ENCODE data around the gene ITGB3. TPM values are rescaled to one million over a fixed set of nuclear protein-coding genes. Genes with fewer than 3 reads are reported as not detected.

ITGB3 gene
- total and polyA plus RNA-seq, 9 of the 15 experiments (the other 6 are each of a cell fraction or from before 2014, with no cell fraction given), result 0.08 to 2.6 (median 0.62) TPM; not detected in 1

DNA sequence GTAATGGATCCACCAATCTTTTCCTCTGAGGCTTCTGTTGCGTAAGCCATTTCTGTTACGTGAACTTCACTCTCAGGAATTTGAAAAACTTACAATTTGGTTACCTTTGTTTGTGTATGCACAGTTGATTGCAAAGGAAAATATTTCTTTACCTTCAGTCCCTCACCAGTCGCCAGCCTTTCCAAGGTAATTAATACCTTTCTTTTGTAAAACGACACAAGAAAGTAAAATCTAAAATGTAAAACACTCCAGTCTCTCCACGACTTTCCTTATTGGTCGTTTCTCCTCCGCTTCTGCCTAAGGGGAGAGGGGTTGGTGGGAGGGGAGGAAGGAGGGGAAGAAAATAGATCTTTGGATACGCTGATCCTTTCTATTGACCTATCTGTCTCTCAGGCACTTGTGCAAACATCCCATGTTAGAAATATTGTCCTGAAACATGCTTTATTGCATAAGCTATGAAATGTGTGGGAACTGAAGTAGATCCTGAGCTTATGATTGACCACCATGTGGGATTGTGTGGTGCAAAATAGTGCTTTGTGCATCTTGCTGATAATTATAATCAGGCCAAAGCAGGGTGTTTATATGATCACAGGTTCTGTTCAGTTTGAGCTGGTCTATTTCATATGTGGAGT lies 37.7 kb downstream of the ITGB3 start (continued):
- TF ChIP-seq, protein P1, sequence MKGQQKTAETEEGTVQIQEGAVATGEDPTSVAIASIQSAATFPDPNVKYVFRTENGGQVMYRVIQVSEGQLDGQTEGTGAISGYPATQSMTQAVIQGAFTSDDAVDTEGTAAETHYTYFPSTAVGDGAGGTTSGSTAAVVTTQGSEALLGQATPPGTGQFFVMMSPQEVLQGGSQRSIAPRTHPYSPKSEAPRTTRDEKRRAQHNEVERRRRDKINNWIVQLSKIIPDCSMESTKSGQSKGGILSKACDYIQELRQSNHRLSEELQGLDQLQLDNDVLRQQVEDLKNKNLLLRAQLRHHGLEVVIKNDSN (CRISPR knock-in tag; IDR thresholded peaks at IDR 0.05), result no peak
- TF ChIP-seq ZNF124 (CRISPR knock-in tag; IDR thresholded peaks at IDR 0.05) (no peak), HMG20B (CRISPR knock-in tag; IDR thresholded peaks at IDR 0.05) (no peak), MXI1 (IDR thresholded peaks at IDR 0.05; ENCODE audit: low read depth, low read length) (no peak), PHB (CRISPR knock-in tag; IDR thresholded peaks at IDR 0.05) (no peak), ZNF253 (CRISPR knock-in tag; conservative IDR thresholded peaks at IDR 0.05) (no peak), DDX20 (tag; IDR thresholded peaks at IDR 0.05; ENCODE audit: low read depth) (no peak), HEY1 (CRISPR knock-in tag; IDR thresholded peaks at IDR 0.05; ENCODE audit: borderline replicate concordance) (no peak), NR2F6 (CRISPR knock-in tag; IDR thresholded peaks at IDR 0.05) (no peak), CBFB (CRISPR knock-in tag; IDR thresholded peaks at IDR 0.05) (no peak), POLR2B (IDR thresholded peaks at IDR 0.05; ENCODE audit: low read depth, partially characterized antibody) (no peak), ZNF766 (CRISPR knock-in tag; conservative IDR thresholded peaks at IDR 0.05) (no peak; the same call in 1 of the 2 replicates), RBM39 (optimal IDR thresholded peaks at IDR 0.05; ENCODE audit: low read depth, low read length) (no peak)
- TF ChIP-seq, protein P2, sequence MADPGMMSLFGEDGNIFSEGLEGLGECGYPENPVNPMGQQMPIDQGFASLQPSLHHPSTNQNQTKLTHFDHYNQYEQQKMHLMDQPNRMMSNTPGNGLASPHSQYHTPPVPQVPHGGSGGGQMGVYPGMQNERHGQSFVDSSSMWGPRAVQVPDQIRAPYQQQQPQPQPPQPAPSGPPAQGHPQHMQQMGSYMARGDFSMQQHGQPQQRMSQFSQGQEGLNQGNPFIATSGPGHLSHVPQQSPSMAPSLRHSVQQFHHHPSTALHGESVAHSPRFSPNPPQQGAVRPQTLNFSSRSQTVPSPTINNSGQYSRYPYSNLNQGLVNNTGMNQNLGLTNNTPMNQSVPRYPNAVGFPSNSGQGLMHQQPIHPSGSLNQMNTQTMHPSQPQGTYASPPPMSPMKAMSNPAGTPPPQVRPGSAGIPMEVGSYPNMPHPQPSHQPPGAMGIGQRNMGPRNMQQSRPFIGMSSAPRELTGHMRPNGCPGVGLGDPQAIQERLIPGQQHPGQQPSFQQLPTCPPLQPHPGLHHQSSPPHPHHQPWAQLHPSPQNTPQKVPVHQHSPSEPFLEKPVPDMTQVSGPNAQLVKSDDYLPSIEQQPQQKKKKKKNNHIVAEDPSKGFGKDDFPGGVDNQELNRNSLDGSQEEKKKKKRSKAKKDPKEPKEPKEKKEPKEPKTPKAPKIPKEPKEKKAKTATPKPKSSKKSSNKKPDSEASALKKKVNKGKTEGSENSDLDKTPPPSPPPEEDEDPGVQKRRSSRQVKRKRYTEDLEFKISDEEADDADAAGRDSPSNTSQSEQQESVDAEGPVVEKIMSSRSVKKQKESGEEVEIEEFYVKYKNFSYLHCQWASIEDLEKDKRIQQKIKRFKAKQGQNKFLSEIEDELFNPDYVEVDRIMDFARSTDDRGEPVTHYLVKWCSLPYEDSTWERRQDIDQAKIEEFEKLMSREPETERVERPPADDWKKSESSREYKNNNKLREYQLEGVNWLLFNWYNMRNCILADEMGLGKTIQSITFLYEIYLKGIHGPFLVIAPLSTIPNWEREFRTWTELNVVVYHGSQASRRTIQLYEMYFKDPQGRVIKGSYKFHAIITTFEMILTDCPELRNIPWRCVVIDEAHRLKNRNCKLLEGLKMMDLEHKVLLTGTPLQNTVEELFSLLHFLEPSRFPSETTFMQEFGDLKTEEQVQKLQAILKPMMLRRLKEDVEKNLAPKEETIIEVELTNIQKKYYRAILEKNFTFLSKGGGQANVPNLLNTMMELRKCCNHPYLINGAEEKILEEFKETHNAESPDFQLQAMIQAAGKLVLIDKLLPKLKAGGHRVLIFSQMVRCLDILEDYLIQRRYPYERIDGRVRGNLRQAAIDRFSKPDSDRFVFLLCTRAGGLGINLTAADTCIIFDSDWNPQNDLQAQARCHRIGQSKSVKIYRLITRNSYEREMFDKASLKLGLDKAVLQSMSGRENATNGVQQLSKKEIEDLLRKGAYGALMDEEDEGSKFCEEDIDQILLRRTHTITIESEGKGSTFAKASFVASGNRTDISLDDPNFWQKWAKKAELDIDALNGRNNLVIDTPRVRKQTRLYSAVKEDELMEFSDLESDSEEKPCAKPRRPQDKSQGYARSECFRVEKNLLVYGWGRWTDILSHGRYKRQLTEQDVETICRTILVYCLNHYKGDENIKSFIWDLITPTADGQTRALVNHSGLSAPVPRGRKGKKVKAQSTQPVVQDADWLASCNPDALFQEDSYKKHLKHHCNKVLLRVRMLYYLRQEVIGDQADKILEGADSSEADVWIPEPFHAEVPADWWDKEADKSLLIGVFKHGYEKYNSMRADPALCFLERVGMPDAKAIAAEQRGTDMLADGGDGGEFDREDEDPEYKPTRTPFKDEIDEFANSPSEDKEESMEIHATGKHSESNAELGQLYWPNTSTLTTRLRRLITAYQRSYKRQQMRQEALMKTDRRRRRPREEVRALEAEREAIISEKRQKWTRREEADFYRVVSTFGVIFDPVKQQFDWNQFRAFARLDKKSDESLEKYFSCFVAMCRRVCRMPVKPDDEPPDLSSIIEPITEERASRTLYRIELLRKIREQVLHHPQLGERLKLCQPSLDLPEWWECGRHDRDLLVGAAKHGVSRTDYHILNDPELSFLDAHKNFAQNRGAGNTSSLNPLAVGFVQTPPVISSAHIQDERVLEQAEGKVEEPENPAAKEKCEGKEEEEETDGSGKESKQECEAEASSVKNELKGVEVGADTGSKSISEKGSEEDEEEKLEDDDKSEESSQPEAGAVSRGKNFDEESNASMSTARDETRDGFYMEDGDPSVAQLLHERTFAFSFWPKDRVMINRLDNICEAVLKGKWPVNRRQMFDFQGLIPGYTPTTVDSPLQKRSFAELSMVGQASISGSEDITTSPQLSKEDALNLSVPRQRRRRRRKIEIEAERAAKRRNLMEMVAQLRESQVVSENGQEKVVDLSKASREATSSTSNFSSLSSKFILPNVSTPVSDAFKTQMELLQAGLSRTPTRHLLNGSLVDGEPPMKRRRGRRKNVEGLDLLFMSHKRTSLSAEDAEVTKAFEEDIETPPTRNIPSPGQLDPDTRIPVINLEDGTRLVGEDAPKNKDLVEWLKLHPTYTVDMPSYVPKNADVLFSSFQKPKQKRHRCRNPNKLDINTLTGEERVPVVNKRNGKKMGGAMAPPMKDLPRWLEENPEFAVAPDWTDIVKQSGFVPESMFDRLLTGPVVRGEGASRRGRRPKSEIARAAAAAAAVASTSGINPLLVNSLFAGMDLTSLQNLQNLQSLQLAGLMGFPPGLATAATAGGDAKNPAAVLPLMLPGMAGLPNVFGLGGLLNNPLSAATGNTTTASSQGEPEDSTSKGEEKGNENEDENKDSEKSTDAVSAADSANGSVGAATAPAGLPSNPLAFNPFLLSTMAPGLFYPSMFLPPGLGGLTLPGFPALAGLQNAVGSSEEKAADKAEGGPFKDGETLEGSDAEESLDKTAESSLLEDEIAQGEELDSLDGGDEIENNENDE (IDR thresholded peaks at IDR 0.05; ENCODE audit: low read depth, low read length), result no peak
- TF ChIP-seq, protein P3, sequence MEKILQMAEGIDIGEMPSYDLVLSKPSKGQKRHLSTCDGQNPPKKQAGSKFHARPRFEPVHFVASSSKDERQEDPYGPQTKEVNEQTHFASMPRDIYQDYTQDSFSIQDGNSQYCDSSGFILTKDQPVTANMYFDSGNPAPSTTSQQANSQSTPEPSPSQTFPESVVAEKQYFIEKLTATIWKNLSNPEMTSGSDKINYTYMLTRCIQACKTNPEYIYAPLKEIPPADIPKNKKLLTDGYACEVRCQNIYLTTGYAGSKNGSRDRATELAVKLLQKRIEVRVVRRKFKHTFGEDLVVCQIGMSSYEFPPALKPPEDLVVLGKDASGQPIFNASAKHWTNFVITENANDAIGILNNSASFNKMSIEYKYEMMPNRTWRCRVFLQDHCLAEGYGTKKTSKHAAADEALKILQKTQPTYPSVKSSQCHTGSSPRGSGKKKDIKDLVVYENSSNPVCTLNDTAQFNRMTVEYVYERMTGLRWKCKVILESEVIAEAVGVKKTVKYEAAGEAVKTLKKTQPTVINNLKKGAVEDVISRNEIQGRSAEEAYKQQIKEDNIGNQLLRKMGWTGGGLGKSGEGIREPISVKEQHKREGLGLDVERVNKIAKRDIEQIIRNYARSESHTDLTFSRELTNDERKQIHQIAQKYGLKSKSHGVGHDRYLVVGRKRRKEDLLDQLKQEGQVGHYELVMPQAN (IDR thresholded peaks at IDR 0.05; ENCODE audit: borderline replicate concordance), result no peak
